NCI-H345 treated with DMSO at 0.1 percent for 48 hours (cell line): Measurements from ENCODE around the gene PRRT2.
A peak's percentile ranks its signal among the peaks of the same experiment; 100 is the strongest.

Experiments used
- DNase-seq: peaks from one replicate; lab custom pipeline; 2025; ENCODE audit not compliant: unreplicated experiment; lab: John Stamatoyannopoulos, UW

Gene PRRT2

DNA sequence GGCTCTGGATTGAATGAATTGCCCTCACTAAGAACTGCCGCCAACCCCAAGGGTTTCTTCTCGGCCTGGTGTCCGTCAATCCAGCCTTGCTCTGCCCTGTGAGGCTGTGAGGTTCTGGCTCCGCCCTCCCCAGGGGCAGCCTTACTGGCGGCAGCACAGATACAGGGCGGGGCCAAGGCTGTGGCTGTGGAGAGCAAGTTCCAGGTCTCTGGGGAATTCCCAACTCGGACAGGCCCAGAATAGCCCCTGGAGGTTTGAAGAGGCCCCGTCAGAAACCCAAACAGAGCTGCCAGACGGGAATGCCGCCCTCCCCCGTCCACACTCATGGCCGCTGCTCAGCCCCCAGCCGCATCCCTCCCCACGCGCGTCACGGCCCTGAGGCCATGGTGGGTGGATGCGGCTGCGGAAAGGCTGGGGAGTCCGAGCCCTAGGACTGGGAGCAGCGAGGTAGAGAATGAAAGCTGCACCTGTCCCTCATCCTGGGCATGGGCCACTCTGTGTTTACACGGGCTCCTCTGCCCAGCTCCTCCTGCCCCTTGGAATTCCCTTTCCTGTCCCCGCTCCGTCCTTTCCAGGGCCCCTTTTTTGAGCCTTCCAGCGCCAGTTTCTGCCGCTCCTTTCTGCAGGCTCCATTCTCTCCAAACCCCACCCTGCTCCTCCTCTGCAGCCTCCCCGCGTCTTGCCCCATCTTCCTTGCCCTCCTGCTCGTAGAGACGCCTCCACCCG is 660 bp upstream of the PRRT2 start:
- peak; percentile 97 for DNase-seq

DNA sequence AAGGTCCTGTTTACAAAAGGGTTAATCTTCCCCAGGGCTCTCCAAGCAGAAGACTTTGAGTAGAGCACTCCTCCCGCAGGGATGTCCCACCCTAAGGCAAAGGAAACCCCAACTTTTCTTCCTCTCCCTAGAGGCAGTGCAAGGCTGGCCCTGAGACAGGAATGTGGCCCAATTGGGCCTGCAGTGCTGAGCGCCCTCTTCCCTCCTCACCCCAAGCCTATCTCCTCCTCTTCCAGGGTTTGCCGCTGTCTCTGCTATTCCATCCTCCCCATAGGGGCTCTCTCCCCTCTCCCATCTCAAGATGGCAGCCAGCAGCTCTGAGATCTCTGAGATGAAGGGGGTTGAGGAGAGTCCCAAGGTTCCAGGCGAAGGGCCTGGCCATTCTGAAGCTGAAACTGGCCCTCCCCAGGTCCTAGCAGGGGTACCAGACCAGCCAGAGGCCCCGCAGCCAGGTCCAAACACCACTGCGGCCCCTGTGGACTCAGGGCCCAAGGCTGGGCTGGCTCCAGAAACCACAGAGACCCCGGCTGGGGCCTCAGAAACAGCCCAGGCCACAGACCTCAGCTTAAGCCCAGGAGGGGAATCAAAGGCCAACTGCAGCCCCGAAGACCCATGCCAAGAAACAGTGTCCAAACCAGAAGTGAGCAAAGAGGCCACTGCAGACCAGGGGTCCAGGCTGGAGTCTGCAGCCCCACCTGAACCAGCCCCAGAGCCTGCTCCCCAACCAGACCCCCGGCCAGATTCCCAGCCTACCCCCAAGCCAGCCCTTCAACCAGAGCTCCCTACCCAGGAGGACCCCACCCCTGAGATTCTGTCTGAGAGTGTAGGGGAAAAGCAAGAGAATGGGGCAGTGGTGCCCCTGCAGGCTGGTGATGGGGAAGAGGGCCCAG is 1.0 kb downstream of the PRRT2 start:
- no peak for DNase-seq

GRCh38 chr16:29813644-29814562 is 1.9 kb downstream of the PRRT2 start:
- DNase-seq = no peak

- no peak for DNase-seq
These were observed 2.6 kb downstream of the PRRT2 start for GRCh38 chr16:29814592-29814991.

- no peak for DNase-seq
These were observed 3.2 kb downstream of the PRRT2 start for GRCh38 chr16:29815032-29815721.

DNA sequence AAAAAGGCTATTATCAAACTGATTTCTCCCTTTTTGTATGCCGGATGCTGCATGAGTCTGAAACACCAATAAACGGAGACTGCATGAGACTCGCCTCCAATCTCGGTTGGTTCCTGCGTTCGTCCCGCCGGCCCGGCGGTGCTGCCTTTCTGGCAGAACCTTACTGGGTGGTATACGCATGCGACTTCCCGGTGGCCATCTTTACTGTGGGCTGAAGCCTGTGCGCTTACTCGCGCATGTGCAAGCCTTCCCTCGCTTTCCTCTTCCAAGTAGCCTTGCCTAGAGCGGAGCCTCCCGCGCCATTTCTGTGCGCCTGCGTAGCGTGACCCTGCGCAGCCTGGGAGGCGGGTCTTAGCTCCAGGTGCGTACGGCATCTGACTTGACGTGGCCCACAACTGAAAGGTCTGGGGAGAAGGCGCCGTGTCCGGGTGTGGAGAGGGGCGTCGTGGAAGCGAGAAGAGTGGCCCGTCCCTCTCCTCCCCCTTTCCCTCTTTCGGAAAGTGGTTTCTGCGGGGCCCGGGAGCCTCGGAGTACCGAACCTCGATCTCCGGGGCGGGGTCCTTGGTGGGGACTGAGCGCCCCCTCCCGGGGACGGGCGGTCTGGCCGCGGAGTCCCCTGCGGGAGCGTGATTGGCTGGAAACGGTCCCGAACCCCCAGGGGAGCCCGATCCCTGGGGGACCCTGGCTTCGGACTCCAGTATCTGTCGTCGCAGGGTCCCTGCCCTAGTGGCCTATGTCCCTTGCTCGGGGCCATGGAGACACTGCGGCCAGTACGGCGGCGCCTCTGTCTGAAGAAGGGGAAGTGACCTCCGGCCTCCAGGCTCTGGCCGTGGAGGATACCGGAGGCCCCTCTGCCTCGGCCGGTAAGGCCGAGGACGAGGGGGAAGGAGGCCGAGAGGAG is 4.0 kb downstream of the PRRT2 start, which contains the start of gene PAGR1:
Gene PAGR1 (plus strand): TSS at position 360 of the 901 bp plus-strand sequence. CDS start 374 bp downstream, at position 734.
- DNase-seq = peak; percentile 99

- DNase-seq = peak; percentile 61
These were observed 4.9 kb downstream of the PRRT2 start for GRCh38 chr16:29816694-29817441.

GRCh38 chr16:29818082-29818481 is 6.1 kb downstream of the PRRT2 start:
- DNase-seq = no peak

DNA sequence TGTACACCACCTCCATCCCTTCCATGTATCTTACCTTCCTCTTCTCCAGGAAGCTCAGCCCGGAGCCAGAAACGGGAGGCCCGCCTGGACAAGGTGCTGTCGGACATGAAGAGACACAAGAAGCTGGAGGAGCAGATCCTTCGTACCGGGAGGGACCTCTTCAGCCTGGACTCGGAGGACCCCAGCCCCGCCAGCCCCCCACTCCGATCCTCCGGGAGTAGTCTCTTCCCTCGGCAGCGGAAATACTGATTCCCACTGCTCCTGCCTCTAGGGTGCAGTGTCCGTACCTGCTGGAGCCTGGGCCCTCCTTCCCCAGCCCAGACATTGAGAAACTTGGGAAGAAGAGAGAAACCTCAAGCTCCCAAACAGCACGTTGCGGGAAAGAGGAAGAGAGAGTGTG is 7.5 kb downstream of the PRRT2 start:
- DNase-seq = no peak

DNA sequence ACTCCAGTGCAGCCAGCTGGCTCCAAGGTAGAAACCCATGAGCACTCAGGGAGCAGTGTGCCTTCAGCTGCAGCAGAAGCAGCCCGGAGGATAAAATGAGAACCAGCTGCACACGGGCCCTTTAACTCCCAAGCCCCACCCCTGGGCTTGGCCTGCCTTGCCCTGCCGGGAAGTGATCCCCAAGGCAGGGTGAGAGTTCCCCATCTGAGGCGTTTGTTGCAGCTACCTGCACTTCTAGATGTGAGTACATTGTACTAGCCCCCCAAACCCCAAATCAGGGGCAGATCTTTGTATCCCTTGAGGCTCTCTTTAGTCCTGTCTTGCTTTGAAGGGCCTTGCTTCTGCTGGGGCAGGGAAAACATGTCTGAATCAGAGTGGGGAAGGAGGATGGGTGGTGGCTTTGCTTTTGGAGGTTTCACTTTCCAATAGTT is 8.3 kb downstream of the PRRT2 start, which contains the start of gene MVP:
Gene MVP (plus strand): TSS at position 192 of the 431 bp plus-strand sequence. CDS start 10,088 bp downstream, outside the sequence.
- peak; percentile 51 for DNase-seq

DNA sequence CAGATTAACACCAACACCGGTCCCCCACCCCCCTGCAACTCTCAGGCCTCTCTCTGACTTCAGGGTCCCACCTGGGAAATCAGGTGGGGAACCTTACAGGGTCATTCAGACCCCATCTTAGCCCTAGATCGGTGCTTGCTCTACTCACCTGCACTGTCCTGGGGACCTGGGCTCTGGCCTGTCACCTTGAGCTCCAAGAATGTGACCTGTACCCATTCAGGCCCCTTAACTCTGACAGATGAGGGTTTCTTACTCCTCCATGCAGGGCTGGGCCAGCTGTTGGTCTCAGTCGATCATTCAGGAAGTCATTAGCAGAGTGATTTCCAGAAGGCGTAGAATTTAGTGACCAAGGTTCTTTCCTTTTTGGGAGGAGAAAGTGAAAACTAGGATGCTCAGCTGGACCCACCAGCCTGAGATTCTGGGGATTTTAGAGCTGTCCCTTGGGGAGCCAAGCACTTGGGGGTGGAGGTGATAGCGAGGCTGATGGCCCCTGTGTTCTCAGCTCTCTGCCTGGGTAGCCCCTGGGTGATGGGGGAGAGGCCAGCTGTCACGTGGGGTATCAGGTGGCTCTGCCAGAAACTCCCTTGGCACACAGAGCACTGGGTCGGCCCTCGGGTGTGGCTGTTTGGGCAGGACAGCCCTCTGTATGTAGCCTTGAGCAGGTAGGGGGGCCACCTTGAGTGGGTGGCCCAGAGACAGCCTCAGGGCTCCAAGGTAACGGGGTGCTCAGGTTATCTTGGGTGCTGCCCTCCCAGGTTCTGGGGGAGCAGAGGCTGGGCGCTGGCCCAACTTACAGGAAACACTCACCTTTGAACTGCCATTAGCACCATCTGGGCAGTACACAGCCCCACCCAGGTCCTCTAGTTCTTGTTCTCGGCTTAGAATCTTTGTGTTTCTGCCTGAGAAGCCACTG is 9.0 kb downstream of the PRRT2 start:
- no peak for DNase-seq

DNA sequence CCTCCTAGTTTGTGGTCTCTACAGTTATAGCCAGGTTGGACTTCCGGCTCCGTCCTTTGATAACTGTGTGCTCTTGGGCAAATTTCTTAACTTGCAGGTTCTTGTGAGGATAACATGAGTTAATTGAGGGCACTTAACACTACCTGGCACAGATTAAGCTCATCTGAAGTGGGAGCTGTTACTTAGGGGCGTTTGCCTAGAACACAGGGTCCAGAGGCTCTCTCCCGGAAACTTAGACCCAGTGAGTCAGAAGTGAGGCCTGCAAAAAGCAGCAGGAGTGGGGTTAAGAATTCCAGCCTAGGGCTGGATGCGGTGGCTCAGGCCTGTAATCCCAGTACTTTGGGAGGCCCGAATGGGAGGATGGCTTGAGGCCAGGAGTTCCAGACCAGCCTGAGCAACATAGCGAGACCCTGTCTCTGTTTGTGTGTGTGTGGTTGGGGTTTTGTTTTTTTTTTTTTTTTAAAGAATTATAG is 9.7 kb downstream of the PRRT2 start:
- no peak for DNase-seq

DNA sequence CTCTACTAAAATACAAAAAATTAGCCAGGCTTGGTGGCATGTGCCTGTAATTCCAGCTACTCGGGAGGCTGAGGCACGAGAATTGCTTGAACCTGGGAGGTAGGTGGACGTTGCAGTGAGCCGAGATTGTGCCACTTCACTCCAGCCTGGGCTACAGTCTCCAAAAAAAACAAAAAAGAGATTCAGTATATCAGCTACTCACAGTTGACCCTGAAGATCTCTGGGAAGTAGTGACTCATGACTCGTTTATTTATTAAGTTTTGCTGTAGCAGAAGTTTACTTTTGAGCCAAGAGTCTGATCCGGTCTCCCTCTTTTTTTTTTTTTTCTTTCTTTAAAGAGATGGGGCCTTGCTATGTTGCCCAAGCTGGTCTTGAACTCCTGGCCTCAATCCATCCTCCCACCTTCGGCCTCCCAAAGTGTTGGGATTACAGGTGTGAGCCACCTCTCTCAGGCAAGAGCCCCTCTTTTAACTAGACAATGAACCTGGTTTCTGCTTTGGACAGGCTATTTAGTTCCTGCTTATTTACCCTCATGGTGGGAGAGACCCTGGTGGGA is 12.7 kb downstream of the PRRT2 start:
- DNase-seq = no peak

DNA sequence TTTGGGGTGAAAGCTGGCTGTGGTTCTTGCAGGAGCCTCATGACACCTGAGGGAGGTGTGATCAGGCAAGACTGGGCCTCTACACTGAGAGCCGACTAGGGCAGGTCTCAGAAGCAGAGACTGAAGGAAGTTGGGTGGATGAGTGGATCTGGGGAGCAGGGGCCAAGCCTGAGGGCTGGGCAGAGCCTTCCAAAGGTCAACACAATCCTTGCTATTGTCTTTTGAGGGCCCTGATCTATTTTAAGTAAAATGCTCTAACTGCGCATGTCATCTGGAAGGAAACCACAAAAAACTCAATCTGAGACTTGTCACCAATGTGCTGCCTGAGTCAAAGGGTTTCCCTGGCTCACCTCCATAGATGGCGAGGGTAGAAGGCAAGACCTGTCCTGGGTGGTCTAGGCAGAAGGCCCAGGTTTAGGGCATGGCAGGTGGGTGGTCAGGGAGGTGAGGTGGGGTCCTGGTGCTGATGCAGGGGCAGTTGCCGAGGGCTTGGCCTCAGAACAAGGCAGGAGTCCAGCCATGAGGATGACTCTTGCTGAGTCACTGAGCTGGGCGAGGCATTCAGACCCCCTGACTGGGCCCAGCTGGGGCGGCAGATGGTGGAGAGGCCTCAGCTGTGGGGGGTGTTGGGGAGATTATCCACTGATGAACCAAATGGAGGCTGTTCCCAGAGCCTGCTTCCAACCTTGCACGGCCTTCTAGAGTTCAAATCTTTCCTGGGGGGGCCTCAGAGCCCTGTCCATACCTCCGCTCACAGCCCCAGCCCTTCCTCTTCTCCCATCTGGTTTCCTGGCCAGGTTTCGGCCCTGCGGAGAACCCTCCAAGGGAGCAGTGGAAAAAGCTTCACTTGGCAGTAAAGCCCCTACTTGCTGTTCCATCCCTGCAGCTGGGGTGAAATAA is 13.4 kb downstream of the PRRT2 start:
- no peak for DNase-seq

DNA sequence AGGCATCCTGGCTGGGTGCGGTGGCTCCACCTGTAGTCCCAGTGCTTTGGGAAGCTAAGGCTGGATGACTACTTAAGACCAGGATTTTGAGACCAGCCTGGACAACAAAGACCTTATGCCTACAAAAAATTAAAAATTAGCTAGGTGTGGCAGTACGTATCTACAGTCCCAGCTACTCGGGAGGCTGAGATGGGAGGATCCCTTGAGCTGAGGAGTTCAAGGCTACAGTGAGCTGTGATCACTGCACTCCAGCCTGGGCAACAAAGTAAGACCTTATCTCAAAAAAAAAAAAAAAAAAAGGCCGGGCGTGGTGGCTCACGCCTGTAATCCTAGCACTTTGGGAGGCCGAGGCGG is 14.3 kb downstream of the PRRT2 start:
- no peak for DNase-seq

- DNase-seq = no peak
These were observed 18.8 kb downstream of the PRRT2 start for GRCh38 chr16:29830774-29831173.
